Measurements from ENCODE around the gene ST6GALNAC3.
"Not testable (repeated sequence)": the region's sequence is repeated elsewhere in the genome, so short reads cannot be mapped to it uniquely, and the experiment has no call there.

ST6GALNAC3 gene

GRCh38 chr1:76109901-76110560, 35.5 kb downstream of the ST6GALNAC3 start:
- no peak for DNase-seq

DNA sequence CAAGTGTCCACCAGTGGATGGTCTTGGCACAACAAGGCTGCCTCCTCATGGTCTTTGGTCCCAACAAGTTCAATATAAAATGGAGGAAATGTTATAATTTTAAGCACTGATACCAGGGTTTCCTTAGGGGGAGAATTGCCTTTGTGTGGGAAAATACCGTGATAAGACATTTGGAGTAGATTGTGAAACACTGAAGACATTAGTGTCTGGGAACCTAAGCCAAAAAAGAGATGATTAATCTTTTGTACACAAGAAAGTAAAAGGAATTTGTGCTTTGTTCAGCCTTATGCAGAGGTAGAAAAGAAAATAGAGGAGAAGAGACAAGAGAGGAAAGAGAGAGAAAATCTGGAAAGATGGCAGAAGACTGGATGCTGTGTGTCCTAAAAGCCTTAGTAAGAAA, 36.1 kb downstream of the ST6GALNAC3 start:
- DNase-seq, result no peak

GRCh38 chr1:76112321-76112720, 37.8 kb downstream of the ST6GALNAC3 start:
- DNase-seq, result not testable (repeated sequence)

DNA sequence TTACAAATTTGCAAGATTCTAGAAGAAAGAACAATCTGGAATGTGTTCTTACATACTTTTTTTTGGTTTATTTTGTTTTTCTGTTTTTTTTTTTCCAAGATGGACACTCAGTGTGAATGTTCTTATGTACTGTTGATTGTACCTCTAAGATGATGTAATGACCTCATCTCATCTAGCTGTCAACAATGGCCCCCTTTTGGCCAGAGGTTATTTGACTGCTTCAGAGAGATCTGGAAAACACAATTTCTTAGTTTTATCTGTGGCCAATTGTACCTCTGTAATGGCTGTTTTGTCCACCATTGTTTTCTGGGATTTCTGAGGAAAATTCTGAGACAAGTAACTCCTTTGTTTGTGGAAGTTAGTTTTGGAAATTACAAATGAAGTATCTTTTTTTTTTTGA, 38.9 kb downstream of the ST6GALNAC3 start:
- no peak for DNase-seq

- DNase-seq, result no peak
Observed at GRCh38 chr1:76115171-76115570, 40.6 kb downstream of the ST6GALNAC3 start.

DNA sequence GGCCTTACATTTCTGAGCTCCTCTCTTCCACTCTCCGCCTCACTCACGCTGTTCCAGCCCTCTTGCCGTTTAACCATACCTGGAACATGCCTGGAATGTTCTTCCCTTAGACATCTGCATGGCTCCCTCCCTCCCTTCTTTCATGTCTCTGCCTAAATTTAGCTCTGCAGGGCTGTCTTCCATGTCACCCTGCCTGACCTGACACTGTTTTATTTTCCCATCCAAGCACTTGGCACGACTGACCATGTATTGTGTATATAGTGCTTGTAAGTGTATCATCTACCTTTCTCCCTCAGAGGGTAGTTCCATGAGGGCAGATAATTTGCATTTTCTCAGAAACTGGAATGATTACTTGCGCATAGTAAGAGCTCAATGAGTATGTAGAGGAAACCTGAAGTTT, 47.3 kb downstream of the ST6GALNAC3 start:
- no peak for DNase-seq

DNA sequence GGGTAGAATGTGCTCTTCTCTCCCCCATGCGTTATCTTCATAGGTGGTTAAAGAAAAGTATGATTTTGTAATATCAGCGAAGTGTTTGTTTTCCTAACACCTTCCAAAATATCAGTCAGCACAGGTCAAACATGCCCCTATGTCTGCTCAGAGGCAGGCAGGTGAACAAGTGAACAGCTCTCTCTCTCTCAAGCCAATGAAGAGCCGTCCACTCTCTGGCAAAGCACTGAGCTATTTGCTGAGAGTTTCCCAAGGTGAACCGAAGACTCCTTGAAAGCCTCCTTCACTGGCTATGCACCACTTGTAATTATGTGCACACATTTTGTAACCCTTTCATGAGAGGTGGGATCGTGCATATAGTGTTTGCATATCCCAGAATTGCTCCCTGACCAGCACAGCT, 47.7 kb downstream of the ST6GALNAC3 start:
- DNase-seq, result no peak

- not testable (repeated sequence) for DNase-seq
Observed at GRCh38 chr1:76123411-76124064, 49.0 kb downstream of the ST6GALNAC3 start.

GRCh38 chr1:76124196-76124595, 49.6 kb downstream of the ST6GALNAC3 start:
- DNase-seq, result no peak

DNA sequence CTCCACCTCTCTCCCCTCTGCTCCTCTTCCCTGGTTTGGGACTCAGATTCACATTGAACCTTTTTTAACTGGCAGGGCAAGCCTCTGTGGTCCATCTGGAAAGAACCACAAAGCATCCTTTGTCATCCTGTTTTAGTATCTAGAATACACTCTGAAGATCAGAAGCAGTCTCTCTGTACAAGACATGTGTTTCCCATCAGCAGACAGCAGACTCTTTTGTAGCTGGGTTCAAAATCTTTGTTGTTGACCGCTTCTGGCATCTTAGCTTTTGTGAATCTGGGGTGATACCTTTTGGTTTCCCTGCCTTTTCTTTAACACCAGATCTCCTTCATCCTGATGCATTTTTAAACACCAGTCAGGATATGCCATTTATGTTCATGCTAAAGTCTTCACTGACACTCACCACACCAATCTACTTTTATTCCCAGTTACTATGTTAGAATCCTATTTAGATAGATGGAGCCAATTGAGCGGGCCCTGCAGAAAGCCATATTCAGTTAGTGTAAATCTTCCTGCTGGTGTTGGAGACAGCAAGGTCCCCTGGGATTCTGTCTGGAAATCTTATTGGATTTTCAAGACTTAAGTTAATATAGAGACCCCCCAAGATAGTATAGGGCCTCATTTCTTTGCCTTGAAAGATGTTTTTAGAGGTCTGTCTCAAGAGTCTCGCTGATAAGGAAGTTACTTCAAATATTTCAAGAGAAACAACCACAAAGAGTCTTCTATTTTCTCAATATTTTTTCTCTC, 51.1 kb downstream of the ST6GALNAC3 start:
- no peak for DNase-seq

DNA sequence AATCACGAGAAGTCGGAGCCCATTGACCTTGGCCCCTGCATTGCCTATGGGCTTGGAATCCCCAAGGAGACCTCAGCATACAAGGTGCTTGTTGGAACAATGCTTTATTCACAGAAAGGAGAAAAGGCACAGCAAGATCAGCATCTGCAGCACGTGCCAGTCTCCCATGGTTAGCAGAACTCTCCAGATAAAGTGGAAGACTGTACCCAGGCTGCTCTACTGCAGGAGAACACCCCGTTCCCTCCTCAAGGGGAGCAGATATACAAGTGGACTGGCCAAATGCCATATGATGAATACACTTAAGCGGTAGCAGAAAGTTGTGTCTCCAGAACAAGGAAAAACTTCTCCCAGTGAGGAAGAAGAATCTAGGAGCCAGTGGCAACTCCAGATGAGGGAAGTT, 53.5 kb downstream of the ST6GALNAC3 start:
- no peak for DNase-seq

GRCh38 chr1:76129731-76130130, 55.2 kb downstream of the ST6GALNAC3 start:
- DNase-seq, result no peak

- DNase-seq, result no peak
Observed at GRCh38 chr1:76130992-76131391, 56.4 kb downstream of the ST6GALNAC3 start.

DNA sequence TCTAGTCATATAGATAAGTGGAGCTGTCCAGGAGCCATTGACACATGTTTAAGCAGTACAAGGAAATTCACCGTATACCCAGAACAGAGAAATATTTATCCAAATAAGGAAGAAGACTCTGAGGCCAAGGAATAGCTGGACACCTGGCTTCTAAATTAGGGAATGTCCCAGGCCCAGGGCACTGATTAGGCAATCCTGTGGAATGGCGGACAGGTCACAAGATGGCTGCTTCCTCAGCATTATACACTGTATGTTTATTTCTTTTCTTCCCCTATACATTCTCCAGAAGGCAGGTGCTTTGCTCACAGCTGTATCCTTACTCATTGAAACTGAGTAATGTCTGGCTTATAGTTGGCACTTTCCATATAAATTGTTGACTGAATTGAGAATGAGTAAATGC, 59.4 kb downstream of the ST6GALNAC3 start:
- DNase-seq, result no peak

DNA sequence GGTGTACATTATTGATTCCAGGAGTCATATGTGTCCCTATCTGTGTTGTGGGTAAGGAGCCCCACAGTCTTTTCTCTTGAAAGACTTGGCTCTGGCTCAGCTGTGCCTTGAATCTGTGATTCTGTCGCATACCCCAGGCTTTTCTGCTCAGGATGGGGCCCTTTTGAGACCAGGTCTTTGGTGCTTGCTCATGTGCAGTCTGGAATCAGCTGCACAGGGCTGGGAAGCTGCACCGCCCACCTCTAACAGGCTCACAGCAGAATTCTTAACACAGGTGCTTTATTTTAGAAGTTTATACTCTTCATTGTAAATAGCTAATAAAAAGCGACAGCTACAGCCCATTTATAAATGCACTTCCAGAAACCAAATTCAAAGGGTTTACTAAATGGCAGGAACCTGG, 61.3 kb downstream of the ST6GALNAC3 start:
- DNase-seq, result no peak

DNA sequence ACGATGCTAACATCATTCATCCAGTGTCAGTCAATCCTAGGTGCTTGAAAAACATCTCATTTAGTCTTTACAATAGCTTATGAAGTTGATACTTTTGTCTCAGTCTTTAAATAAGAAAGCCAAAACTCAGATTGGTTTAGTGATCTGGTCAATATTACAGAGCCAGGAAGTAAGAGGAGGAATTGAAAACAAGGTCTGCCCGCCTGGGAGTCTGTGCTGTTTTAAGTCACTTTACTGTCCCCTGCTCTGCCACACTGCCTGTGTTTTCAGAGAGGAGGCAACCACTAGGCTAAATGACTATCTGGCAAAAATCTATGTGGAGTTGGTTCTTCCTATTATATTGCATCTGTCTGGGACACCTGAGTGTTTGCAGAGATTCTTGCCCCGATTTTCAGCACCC, 62.3 kb downstream of the ST6GALNAC3 start:
- DNase-seq, result no peak

DNA sequence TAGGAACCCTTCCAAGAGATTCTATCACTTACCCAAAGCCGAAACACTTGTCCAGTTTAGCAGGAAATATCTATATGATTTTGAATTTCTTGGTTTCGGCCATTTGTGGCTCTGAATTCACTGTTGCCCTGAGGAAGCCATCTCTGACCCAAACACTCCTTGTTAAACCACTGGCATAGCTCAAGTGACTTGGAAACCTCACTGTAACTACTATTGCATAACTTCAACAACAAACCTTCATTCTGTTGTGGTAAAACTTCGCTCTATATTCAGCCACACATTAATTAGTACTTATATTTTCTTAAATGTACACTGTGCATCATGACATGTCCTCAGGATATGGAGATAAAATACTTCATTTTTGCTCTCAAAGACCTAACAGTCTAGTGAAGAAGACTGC, 63.2 kb downstream of the ST6GALNAC3 start:
- no peak for DNase-seq

- DNase-seq, result no peak
Observed at GRCh38 chr1:76138217-76138616, 63.7 kb downstream of the ST6GALNAC3 start.

GRCh38 chr1:76140227-76140626, 65.7 kb downstream of the ST6GALNAC3 start:
- DNase-seq, result no peak

- no peak for DNase-seq
Observed at GRCh38 chr1:76141929-76142328, 67.4 kb downstream of the ST6GALNAC3 start.

DNA sequence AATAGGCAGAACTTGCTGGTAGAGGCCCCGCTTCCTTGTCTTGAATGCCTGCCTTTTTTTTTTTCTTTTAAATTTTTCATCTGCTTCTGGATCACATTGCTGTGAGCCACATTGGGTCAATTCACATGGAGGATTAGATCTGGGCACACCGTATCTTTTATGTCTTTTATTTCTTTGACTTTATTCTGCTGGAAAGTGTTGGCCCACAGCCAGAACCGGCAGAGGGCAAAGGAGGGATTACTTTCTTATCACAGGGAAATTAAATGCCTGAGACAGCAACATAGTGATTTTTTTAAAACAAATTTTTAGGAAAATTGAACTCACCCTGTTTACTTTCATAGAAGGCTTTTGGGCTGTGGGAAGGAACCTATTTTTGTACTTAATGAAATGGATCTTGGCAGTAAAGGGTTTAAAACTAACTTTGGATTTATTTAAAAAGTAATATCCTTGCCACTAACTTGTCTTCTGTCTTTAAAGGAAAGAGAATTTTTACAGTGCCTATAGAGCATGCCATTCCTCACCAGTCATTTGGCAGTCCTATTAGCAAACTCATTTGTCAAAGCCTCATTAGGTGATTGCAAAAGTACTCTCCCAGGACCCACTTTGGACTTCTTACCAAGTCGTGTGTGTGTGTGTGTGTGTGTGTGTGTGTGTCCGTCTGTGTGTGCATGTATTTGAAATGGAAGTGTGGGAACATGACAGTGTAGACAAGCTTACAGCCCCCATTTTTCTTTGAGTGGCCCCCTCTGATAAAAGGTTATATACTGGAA, 68.4 kb downstream of the ST6GALNAC3 start:
- no peak for DNase-seq

DNA sequence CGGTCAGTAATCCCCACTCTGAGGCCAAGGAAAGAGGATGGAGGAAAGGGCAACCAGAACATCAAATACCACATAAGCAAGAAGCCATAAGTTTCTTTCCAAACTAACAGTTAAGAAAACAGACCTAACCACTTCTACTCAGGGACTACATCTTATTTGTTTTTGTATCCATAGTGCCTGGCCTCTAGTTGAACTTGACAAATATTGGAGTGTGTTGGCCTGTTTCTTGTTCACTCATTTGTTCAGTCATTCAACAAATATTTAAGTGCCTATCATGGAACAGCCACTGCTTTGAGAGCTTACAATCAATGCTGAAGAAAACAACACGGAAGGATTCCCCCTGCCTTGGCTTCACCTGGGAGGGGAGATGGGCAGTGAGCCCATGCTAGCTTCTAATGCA, 69.7 kb downstream of the ST6GALNAC3 start:
- no peak for DNase-seq

- no peak for DNase-seq
Observed at GRCh38 chr1:76145332-76145731, 70.8 kb downstream of the ST6GALNAC3 start.
